Cerebellar nuclear complex (tissue), 1 donor: ENCODE data around the gene NOL12.
"Not testable (repeated sequence)": the region's sequence is repeated elsewhere in the genome, so short reads cannot be mapped to it uniquely, and the experiment has no call there.

ENCODE experiments used
- DNase-seq, 2 experiments: peaks; one replicate each; lab custom pipeline; 2025; lab: John Stamatoyannopoulos, UW

The NOL12 gene

DNA sequence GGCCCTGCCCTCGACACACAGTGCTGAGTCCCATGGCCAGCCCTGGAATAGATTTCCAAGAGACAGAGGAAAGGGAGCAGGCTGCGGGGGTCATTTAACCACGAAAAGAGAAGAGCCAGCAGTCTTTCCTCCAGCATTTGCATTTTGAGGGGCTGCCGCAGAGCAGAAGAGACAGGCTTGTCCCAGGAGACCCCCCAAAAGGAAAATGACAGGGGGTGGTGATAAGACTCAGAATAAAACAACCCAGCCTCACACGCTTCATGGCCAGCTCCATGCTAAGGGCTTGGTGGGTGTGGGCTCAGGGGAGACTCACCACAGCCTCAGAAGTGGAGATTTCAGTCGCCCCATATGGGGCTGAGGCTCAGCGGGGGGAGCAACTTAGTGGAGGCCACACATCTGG is 27.6 kb downstream of the NOL12 start:
- no peak for DNase-seq

DNA sequence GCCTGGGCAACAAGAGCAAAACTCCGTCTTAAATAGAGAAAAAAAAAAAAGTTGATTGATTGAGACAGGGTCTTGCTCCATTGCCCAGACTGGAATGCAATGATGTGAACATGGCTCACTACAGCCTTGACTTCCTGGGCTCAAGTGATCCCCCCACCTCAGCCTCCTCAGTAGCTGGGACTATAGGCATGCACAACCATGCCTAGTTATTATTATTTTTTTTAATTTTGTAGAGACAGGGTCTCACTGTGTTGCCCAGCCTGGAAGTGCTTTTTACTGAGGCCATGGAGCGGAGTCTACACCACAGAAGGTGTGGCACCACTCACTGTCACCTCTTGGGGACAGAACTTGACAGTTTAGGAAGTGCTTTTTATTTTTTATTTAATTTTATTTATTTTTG is 28.5 kb downstream of the NOL12 start:
- no peak for DNase-seq

DNA sequence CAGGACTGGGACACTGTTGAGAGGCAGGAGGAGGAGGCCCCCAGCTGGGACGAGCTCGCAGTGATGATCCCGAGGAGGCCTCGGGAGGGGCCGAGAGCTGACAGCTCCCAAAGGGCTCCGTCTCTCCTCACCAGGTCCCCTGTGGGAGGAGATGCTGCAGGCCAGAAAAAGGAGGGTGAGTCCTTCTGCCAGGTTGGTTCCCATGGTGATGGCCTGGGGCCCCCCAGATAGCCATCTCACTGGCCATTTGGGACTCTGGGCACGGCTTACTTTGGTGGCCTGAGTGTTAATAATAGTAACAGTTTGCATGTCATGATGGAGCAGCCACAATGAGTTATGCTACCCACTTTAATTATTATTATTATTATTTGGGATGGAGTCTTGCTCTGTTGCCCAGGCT is 29.6 kb downstream of the NOL12 start:
- DNase-seq: no peak

DNA sequence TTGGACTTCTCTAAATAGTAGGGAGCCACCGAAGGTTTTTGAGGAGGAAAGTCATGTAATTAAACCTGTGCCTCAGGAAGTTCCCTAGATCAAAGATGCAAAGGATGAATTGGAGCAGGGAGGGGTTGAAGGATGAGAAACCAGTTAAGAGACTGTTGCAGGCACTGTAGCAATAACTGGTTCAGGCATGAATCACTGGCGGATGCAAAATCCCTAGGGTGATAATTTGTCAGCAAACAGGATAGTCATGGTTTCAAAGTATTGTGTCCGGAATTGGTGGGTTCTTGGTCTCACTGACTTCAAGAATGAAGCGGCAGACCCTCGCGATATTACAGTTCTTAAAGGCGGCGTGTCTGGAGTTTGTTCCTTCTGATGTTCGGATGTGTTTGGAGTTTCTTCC is 30.6 kb downstream of the NOL12 start:
- no peak for DNase-seq

DNA sequence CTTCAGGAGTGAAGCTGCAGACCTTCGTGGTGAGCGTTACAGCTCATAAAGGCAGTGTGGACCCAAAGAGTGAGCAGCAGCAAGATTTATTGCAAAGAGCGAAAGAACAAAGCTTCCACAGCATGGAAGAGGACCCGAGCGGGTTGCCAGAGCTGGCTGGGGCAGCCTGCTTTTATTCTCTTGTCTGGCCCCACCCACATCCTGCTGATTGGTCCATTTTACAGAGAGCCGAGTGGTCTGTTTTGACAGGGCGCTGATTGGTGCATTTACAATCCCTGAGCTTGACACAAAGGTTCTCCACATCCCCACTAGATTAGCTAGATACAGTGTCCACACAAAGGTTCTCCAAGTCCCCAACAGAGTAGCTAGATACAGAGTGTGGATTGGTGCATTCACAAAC is 31.1 kb downstream of the NOL12 start:
- DNase-seq: not testable (repeated sequence)

DNA sequence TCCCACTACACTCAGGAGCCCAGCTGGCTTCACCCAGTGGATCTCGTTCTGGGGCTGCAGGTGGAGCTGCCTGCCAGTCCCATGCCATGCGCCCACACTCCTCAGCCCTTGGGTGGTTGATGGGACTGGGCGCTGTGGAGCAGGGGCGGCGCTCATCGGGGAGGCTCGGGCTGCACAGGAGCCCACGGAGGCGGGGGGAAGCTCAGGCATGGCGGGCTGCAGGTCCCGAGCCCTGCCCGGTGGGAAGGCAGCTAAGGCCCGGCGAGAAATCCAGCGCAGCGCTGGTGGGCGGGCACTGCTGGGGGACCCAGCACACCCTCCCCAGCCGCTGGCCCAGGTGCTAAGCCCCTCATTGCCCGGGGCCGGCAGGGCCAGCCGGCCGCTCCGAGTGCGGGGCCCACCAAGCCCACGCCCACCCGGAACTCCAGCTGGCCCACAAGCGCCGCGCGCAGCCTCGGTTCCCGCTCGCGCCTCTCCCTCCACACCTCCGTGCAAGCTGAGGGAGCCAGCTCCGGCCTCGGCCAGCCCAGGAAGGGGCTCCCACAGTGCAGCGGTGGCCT is 31.7 kb downstream of the NOL12 start:
- not testable (repeated sequence) for DNase-seq

DNA sequence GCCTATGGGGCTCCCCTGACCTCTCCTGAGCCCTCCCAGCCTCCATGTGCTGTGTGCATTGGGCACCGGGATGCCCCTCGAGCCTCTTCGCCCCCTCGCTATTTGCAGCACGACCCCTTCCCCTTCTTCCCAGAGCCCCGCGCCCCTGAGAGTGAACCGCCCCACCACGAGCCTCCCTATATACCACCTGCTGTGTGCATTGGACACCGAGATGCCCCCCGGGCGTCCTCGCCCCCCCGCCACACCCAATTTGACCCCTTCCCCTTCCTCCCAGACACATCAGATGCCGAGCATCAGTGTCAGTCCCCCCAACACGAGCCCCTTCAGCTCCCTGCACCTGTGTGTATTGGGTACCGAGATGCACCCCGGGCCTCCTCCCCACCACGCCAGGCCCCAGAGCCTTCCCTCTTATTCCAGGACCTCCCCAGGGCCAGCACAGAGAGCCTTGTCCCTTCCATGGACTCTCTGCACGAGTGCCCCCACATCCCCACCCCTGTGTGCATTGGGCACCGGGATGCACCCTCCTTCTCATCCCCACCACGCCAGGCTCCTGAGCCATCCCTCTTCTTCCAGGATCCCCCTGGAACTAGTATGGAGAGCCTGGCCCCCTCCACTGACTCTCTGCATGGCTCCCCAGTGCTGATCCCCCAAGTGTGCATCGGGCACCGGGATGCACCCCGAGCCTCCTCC is 39.6 kb downstream of the NOL12 start:
- no peak for DNase-seq

DNA sequence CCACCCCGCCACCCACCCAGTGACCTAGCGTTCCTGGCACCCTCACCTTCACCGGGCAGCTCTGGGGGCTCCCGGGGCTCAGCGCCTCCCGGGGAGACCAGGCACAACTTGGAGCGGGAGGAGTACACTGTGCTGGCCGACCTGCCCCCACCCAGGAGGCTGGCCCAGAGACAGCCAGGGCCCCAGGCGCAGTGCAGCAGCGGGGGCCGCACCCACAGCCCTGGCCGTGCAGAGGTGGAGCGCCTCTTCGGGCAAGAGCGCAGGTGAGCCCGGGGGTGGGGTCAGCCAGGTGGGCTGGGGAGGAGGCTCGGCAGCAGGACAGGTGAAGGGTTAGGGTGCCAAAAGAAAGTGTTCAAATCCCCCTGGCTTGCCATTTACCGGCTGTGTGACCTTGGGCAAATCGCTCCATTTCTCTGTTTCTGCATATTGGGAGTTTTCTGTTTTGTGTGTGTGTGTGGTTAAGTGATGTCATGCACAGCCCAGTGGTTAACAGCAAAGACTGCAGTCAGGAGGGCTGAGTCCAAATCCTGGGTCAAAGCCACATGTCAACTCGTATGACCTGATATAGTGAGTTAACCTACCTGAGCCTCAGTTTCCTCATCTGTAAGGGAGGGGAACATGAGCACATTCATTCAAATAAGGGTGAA is 40.2 kb downstream of the NOL12 start:
- DNase-seq: no peak

DNA sequence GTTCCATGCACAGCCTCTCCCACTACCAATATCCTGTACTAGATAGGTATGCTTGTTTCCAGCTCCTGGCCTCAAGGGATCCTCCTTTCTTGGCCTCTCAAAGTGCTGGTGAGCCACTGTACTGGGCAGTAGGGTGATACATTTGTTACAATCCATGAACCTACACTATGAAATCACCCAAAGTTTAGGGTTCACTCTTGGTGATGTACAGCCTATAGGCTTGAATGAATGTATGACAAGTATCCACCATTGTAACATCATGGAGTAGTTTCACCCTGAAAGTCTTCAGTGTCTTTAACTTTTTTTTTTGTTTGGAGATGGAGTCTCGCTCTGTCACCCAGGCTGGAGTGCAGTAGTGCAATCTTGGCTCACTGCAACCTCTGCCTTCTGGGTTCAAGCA is 42.5 kb downstream of the NOL12 start:
- no peak for DNase-seq

DNA sequence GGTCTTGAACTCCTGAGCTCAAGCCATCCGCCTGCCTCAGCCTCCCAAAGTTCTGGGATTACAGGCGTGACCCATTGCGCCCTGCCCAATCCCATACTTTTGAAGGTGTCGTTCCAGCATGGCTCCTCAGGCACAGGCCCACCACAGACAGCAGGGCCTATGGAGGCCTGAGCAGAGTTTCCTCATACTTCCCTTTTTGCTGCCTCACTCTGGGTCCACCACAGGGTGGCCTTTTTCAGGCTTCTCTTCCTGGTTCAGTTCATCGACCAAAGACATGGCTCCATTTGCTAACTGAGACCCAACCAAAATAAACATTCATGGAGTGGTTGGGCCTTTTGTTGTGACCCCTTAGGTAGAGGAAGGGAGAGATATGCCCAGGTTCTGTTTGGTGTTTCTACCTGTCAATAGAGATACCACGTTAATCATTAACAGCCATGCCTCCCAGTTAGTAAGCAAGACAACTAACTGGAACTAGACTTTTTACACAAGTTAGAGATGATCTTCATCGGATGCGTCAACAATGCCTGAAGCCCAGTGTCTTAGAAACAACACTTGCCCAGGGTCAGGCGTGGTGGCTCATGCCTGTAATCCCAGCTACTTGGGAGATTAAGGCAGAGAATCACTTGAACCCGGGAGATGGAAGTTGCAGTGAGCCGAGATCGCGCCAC is 45.8 kb downstream of the NOL12 start:
- no peak for DNase-seq

DNA sequence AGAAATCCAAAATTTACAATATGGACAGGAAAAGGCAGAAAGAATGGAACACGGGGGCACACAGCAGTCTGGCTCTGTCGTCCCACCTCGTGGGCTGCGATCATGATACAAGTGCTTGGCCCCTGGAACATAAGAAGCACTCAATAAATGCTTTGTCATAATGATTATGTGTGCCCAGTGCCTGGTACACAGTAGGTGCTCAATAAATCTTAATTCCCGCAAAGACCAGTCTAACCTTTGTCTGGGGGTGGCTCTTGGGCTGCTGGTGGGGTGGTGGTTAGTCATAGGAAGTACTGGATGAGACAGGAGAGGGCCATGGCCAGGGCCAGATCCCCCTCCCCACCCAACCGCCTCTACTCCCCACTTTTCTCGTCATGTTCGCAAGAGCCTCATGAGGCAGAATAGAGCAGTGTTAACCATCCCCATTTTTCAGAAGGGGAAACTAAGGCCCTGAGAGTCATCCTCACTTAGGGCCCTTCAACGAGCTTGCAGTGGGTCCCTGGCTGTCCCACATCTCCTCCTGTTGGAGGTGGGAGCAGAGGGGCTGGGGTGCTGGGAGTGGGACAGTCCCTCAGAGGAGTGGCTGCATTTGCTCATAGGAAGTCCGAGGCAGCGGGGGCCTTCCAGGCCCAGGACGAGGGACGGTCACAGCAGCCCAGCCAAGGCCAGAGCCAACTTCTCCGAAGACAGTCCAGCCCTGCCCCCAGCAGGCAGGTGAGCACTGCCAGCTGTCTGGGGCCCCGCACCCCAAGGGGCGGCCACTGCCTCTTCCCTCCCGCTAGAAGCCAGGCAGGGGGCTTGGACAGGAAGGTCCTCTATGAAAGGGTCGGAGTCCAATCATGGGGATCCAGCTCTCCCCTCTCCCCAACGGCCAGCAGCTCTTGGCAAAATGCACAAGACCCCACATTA is 46.8 kb downstream of the NOL12 start:
- DNase-seq: no peak

DNA sequence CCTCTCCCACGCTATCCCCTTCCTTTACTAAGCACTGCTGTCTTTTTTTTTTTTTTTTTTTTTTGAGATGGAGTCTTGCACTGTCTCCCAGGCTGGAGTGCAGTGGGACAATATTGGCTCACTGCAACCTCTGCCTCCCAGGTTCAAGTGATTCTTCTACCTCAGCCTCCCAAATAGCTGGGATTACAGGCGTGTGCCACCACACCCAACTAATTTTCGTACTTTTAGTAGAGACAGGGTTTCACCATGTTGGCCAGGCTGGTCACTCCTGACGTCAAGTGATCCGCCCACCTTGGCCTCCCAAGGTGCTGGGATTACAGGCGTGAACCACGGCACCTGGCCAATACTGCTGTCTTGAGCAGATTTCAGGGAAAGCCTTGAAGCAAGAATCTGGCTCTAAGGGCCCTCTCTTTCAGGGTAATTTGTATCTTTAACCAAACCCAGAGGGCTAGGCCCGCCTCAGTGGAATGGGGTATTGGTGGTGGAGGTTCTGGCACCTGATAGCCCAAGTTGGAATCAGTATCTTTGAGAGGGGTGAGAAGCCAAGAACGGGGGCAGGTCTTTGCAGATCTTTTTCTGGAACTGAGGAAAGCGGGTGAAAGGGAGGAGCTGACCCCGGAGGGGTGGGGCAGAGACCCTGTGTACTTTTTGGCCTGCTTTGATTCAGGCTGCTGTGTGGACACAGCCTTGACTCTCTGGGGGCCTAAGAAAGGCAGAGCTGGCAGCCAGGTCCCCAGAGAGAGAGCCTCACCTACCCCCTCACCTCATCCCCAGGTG is 47.7 kb downstream of the NOL12 start:
- no peak for DNase-seq

DNA sequence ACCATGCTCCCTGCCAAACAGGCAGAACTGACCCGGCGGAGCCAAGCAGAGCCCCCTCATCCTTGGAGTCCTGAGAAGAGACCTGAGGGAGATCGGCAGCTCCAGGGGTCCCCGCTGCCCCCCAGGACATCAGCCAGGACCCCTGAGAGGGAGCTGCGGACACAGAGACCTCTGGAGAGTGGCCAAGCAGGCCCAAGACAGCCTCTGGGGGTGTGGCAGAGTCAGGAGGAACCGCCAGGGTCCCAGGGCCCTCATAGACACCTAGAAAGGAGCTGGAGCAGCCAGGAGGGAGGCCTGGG is 48.2 kb downstream of the NOL12 start:
- no peak for DNase-seq

DNA sequence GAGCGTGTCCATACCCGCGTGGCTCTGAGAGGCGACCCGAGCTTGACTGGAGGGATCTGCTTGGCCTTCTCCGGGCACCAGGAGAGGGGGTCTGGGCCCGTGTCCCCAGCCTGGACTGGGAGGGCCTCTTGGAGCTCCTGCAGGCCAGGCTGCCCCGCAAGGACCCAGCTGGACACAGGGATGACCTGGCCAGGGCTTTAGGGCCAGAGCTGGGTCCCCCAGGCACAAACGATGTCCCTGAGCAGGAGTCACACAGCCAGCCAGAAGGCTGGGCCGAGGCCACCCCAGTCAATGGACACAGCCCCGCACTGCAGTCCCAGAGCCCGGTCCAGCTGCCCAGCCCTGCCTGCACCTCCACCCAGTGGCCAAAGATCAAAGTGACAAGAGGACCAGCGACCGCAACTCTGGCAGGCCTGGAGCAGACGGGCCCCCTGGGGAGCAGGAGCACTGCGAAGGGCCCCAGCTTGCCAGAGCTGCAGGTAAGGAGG is 48.9 kb downstream of the NOL12 start:
- no peak for DNase-seq

DNA sequence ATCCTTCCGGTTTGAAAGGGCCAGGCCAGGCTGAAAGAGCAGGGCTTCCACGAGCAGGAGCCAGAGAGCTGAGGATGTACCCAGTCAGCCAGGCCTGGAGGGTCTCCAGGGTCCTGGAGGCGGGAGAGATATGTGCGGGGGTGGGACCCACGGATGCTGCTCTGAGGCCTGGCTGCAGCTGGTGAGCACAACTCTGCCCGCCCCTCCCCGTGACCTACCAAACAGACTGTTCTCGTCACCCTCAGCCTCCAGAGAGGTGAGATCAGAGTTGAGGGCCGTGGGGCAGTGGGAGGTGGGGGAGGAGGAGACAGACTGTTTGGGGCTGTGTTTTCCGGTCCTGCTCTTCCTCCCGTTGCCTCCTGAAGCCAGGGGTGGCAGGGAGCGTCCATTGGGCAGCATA is 52.9 kb downstream of the NOL12 start:
- no peak for DNase-seq

DNA sequence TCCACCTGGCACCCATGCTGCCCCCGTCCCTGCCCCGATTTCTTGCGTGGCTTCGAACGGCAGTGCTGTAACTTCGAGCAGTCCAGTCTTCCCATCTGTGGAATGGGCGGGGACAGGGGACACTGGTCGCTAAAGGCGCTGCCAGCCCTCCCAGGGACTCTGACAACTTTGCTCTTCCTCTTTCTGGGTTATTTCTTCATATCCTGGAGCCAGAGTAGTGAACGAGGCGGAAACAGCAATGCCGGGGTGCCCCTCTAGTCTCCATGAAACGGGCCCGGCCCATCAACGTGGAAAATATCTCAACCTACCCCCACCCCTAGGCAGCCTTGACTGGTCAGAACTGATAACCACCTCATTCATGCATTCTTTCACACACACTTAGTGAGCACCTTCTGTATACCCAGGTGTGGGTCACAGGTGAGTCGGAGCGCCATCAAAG is 53.5 kb downstream of the NOL12 start:
- DNase-seq: no peak

DNA sequence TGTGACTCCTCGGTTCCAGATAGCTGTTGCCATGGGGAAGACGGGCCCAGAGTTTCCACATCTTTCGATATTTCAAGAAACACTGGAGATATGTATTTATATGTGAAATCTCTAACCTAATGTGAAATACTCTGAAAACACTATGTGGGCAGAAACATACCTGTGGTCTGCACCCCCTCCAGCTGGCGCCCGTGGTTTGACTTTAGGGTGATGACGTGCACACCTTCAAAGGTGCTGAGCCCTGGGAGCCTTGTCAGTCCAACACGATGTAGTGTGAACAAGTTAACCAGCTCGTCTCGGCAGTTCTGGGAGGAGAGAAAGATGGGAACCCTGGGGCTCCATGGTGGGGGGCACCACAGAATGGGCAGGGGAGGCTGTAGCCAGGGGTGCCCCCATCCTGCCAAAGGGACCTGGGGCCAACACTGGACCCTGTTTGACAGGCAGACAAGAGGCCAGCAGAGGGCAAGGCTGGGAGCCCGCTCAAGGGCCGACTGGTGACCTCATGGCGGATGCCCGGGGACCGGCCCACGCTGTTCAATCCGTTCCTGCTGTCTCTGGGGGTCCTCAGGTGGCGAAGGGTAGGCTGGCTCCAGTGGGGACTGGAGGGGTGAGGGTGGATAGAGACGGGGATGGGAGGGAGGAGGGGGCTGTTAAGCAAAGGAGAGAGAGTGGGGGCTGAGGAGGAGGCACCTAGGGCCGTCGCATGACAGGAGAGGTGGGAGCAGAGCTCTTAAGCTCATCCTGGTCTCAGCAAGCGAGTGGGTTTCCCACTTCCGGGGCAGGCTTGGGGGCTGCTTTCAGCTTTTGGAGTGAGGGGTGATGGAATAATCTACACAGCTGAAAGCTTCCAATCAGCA is 54.5 kb downstream of the NOL12 start:
- no peak for DNase-seq

DNA sequence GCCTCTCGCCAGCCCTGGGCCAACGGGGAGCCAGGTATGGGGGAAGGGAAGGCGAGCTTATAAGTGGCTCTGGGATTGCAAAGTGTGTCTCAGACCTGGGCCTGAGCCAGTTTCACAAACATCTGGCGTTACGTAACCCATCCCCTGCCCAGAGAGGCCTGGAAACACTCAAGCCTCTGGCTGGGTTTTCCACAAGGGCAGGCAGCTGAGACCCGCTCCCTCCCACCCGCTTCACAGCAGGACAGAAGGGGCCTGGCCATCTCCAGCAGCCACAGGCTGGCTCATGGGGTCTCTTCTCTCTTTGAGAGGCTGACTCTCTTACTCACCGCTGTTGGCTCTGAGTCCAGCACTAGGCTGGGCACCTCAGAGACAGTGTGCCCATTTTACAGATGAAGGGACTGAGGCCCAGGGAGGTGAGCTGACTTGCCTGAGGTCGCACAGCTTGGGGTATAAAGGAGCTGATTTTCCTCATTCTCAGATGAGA is 55.2 kb downstream of the NOL12 start:
- no peak for DNase-seq

DNA sequence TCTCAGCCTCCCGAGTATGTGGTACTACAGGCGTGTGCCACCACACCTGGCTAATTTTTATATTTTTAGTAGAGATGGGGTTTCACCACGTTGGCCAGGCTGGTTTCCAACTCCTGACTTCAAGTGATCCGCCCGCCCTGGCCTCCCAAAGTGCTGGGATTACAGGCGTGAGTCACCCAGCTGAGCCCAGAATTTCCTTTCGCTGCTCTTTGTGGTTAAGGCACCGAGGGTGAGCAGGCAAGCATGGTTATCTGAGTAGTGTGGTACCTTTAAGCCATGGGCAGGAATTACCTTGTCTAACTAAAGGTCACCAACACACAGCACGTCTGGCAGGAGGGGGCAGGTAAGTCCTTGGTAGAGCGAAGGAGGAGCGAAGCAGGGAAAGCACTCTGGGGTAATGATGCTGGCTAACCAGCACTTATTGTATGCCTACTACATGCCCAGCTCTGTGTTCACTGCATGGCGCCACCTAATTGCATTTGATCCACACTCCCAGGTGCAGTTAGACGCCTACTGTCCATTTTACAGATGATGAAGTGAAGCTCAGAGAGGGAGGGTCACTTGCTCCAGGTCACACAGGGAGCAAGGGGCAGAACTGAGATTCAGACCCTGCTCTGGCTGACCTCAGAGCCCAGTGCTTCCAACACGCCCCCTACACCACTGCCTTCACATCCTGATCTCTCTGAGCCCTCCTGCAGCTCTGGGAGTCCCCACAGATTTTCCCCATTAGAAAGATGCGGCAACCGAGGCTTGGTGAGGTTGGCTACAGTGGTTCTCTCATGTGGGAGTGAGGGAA is 56.4 kb downstream of the NOL12 start:
- no peak for DNase-seq
